Neural progenitor cell (in vitro differentiated cells): ENCODE data around the gene IFT81. TPM values are rescaled to one million over a fixed set of nuclear protein-coding genes. Genes with fewer than 3 reads are reported as not detected.

ENCODE experiments used
- DNase-seq: peaks from one replicate; pipeline ENCODE4 v3.0.0-alpha.2; 2016; ENCODE audit warnings: low spot score
- H2AFZ ChIP-seq: fragments of 200-600 bp; sonication (generic); replicated peaks from 2 replicates; pipeline ENCODE4 v1.6.1; 2016; ENCODE audit warnings: antibody characterized with exemption
- H3F3A ChIP-seq: fragments of 200-600 bp; sonication (generic); 2 replicates; pipeline ENCODE4 v1.6.1; 2016; ENCODE audit warnings: antibody characterized with exemption, low read depth
- H3K27ac ChIP-seq: fragments of 200-600 bp; sonication (generic); 2 replicates; pipeline ENCODE4 v1.5.1; 2016; ENCODE audit warnings: mild to moderate bottlenecking
- H3K27me3 ChIP-seq: fragments of 200-600 bp; sonication (generic); 2 replicates; pipeline ENCODE4 v1.6.1; 2016; ENCODE audit warnings: mild to moderate bottlenecking, moderate library complexity
- H3K36me3 ChIP-seq: fragments of 200-600 bp; sonication (generic); 2 replicates; pipeline ENCODE4 v1.5.1; 2016
- H3K4me1 ChIP-seq: fragments of 200-600 bp; sonication (generic); 2 replicates; pipeline ENCODE4 v1.6.1; 2016; ENCODE audit warnings: mixed run types
- H3K4me2 ChIP-seq: fragments of 200-600 bp; sonication (generic); 2 replicates; pipeline ENCODE4 v1.6.1; 2016
- H3K4me3 ChIP-seq: fragments of 200-600 bp; sonication (generic); 2 replicates; pipeline ENCODE4 v1.5.1; 2016
- H3K79me2 ChIP-seq: fragments of 200-600 bp; sonication (generic); 2 replicates; pipeline ENCODE4 v1.6.1; 2016; ENCODE audit warnings: low read depth
- H3K9ac ChIP-seq: fragments of 200-600 bp; sonication (generic); 2 replicates; pipeline ENCODE4 v1.6.1; 2016
- H3K9me3 ChIP-seq: fragments of 200-600 bp; sonication (generic); 2 replicates; pipeline ENCODE4 v1.5.1; 2016; ENCODE audit warnings: low read depth
- H4K20me1 ChIP-seq: fragments of 200-600 bp; sonication (generic); 2 replicates; pipeline ENCODE4 v1.6.1; 2016; ENCODE audit warnings: low read depth
- H3K27ac Mint-ChIP-seq: 3 replicates; pipeline ENCODE4 v1.8.0; 2021; ENCODE audit warnings: mixed read lengths
- H3K27me3 Mint-ChIP-seq: 2 replicates; pipeline ENCODE4 v1.8.0; 2022; ENCODE audit warnings: low read depth, mild to moderate bottlenecking, inconsistent platforms, moderate library complexity, mixed read lengths; ENCODE audit not compliant: insufficient read depth
- H3K36me3 Mint-ChIP-seq: 3 replicates; pipeline ENCODE4 v1.8.0; 2021; ENCODE audit warnings: mixed read lengths
- H3K4me1 Mint-ChIP-seq: 3 replicates; pipeline ENCODE4 v1.8.0; 2021; ENCODE audit warnings: mixed read lengths
- H3K4me3 Mint-ChIP-seq: 3 replicates; pipeline ENCODE4 v1.8.0; 2021; ENCODE audit warnings: mild to moderate bottlenecking, moderate library complexity, mixed read lengths
- H3K9me3 Mint-ChIP-seq: 3 replicates; pipeline ENCODE4 v1.8.0; 2020; ENCODE audit warnings: mixed read lengths
- CTCF ChIP-seq: fragments of 200-600 bp; sonication (generic); IDR thresholded peaks from 2 replicates; pipeline ENCODE4 v1.5.1; 2017; ENCODE audit warnings: antibody characterized with exemption, mild to moderate bottlenecking
- EZH2 ChIP-seq: fragments of 200-600 bp; sonication (generic); IDR thresholded peaks from 2 replicates; pipeline ENCODE4 v1.6.1; 2017; ENCODE audit warnings: antibody characterized with exemption, mild to moderate bottlenecking, moderate library complexity
- EZH2phosphoT487 ChIP-seq: fragments of 200-600 bp; sonication (generic); IDR thresholded peaks from 2 replicates; pipeline ENCODE4 v1.6.1; 2017; ENCODE audit warnings: antibody characterized with exemption
- total RNA-seq: library from RNA; depleted of rRNA; stranded (reverse); fragments of >200 nt; gene quantifications from 2 replicates; pipeline ENCODE4 v1.2.3, GENCODE V29; 2015; ENCODE audit warnings: low replicate concordance

IFT81 gene
- total RNA-seq, 1 donor from 2014 or later: 73.8 TPM

DNA sequence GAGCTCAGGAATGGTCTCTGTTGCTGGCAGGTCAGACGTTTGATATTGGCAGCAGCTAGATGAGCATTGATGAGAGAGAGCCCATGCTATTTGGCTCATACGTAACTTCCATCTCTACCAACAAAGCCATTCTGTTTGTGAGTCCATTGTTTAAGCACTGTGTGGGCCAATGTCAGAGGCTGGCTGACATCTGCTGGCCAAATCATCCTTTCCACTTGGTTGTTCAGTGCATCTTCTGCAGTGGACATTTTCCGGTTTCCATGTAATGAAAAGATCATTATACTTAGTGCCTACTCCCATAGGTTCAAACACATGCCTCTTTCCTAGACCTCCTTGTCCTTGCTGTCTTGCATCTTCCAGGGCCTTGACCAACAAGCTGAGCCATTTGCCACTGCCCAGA, 59.2 kb downstream of the IFT81 start:
- H3K4me1 ChIP-seq: no peaks in the 10 kb centered on the region
- no peak overlapping the region for H3K4me3 Mint-ChIP-seq
- no peak overlapping the region for H3K27ac ChIP-seq
- DNase-seq: no peak
- peaks cover 17% of the 10 kb centered on the region for H3K9me3 ChIP-seq
- H3K9ac ChIP-seq: no peak overlapping the region
- peaks cover 17% of the 10 kb centered on the region for H3K36me3 ChIP-seq
- H3K4me1 Mint-ChIP-seq: no peaks in the 10 kb centered on the region
- no peak overlapping the region for H3K4me2 ChIP-seq
- peaks cover 30% of the 10 kb centered on the region for H3K9me3 Mint-ChIP-seq
- no peak overlapping the region for H3K4me3 ChIP-seq
- H3K27ac Mint-ChIP-seq: no peak overlapping the region
- TF ChIP-seq CTCF (no peak), EZH2phosphoT487 (no peak), EZH2 (no peak)
- H3K27me3 Mint-ChIP-seq: peaks cover 2% of the 10 kb centered on the region
- no peaks in the 10 kb centered on the region for H3F3A ChIP-seq
- no peaks in the 10 kb centered on the region for H4K20me1 ChIP-seq
- H2AFZ ChIP-seq: no peak overlapping the region
- H3K36me3 Mint-ChIP-seq: peaks cover 62% of the 10 kb centered on the region
- no peaks in the 10 kb centered on the region for H3K27me3 ChIP-seq
- no peaks in the 10 kb centered on the region for H3K79me2 ChIP-seq

DNA sequence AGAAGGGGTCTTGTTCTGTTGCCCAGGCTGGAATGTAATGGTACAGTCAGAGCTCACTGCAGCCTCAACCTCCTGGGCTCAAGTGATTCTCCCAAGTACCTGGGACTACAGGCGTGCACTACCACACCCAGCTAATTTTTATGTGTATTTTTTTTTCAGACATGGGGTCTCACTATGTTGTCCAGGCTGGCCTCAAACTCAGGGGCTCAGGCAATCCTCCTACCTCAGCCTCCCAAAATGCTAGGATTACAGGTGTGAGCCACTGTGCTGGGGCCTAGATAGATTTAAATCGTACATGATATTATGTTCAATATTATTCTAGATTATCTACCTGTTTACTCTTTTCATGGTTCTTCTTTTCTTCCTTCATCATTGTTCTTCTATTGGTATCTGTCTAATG, 61.5 kb downstream of the IFT81 start:
- H3K9me3 ChIP-seq: peaks cover 17% of the 10 kb centered on the region
- no peaks in the 10 kb centered on the region for H3K4me1 Mint-ChIP-seq
- H3K9ac ChIP-seq: no peak overlapping the region
- H3K36me3 ChIP-seq: peaks cover 13% of the 10 kb centered on the region
- H3K27ac Mint-ChIP-seq: no peak overlapping the region
- no peak overlapping the region for H3K4me3 Mint-ChIP-seq
- H3K36me3 Mint-ChIP-seq: peaks cover 66% of the 10 kb centered on the region
- no peaks in the 10 kb centered on the region for H4K20me1 ChIP-seq
- no peak for TF ChIP-seq CTCF
- TF ChIP-seq EZH2phosphoT487: no peak
- TF ChIP-seq EZH2: no peak
- H3K9me3 Mint-ChIP-seq: peaks cover 31% of the 10 kb centered on the region
- H3K4me1 ChIP-seq: no peaks in the 10 kb centered on the region
- H3K27ac ChIP-seq: no peak overlapping the region
- no peak overlapping the region for H3K4me3 ChIP-seq
- H3K79me2 ChIP-seq: no peaks in the 10 kb centered on the region
- no peak overlapping the region for H2AFZ ChIP-seq
- H3K27me3 Mint-ChIP-seq: peaks cover 2% of the 10 kb centered on the region
- no peaks in the 10 kb centered on the region for H3K27me3 ChIP-seq
- DNase-seq: no peak
- H3K4me2 ChIP-seq: no peak overlapping the region
- H3F3A ChIP-seq: no peaks in the 10 kb centered on the region

DNA sequence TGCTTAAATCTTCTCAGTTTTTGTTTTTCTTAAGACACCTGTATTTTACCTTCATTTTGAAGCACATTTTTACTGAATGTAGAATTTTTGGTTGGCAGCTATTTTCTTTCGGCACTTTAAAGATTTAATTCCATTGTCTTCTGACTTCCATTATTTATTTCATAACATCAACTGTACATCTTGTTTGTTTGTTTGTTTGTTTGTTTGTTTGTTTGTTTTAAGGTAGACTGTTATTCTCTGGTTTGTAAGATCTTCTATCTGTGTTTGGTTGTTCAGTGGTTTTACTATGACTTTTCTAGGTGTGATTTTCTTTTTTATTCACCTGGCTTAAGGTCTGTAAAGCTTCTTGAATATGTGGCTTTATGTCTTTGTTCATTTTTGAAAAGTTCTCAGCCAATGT, 61.9 kb downstream of the IFT81 start:
- no peak for TF ChIP-seq CTCF
- TF ChIP-seq EZH2: no peak
- no peak for TF ChIP-seq EZH2phosphoT487
- no peaks in the 10 kb centered on the region for H3F3A ChIP-seq
- no peak overlapping the region for H3K27ac Mint-ChIP-seq
- no peak for DNase-seq
- no peaks in the 10 kb centered on the region for H3K4me1 Mint-ChIP-seq
- no peaks in the 10 kb centered on the region for H4K20me1 ChIP-seq
- no peak overlapping the region for H3K4me2 ChIP-seq
- H3K27me3 Mint-ChIP-seq: peaks cover 2% of the 10 kb centered on the region
- peaks cover 68% of the 10 kb centered on the region for H3K36me3 Mint-ChIP-seq
- no peak overlapping the region for H3K9ac ChIP-seq
- no peaks in the 10 kb centered on the region for H3K4me1 ChIP-seq
- H3K27me3 ChIP-seq: no peaks in the 10 kb centered on the region
- peaks cover 13% of the 10 kb centered on the region for H3K36me3 ChIP-seq
- H3K9me3 Mint-ChIP-seq: peaks cover 31% of the 10 kb centered on the region
- peaks cover 17% of the 10 kb centered on the region for H3K9me3 ChIP-seq
- H3K4me3 Mint-ChIP-seq: no peak overlapping the region
- no peak overlapping the region for H3K4me3 ChIP-seq
- no peak overlapping the region for H2AFZ ChIP-seq
- H3K79me2 ChIP-seq: no peaks in the 10 kb centered on the region
- H3K27ac ChIP-seq: no peak overlapping the region

DNA sequence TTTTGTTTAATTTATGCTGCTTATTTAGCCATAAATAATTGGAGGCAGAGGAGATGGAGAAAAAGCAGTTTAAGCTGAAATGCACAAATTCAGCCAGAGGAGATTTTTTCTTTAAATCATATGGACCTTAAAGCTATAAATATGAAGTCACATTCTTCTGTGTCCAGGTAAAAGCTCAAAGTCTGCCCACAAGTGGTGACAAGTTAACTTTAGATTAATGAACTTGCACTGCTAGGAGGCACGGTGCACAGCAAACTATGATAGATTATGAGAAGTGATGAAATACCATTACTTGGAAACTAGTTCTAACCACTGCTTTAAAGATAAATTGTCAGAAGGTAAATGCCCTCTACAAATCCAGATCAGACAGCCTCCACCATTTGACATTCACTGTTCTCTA, 69.0 kb downstream of the IFT81 start:
- Histone ChIP-seq H4K20me1 (no peaks in the 10 kb centered on the region), H3K9me3 (no peaks in the 10 kb centered on the region), H3K4me2 (no peak overlapping the region), H3K36me3 (peaks cover 19% of the 10 kb centered on the region), H3F3A (no peaks in the 10 kb centered on the region), H2AFZ (no peak overlapping the region), H3K9ac (no peak overlapping the region), H3K27me3 (no peaks in the 10 kb centered on the region), H3K4me1 (no peaks in the 10 kb centered on the region), H3K27ac (no peak overlapping the region), H3K4me3 (no peak overlapping the region), H3K79me2 (no peaks in the 10 kb centered on the region)
- H3K36me3 Mint-ChIP-seq: peaks cover 49% of the 10 kb centered on the region
- DNase-seq: no peak
- no peak overlapping the region for H3K4me3 Mint-ChIP-seq
- H3K9me3 Mint-ChIP-seq: peaks cover 5% of the 10 kb centered on the region
- no peaks in the 10 kb centered on the region for H3K4me1 Mint-ChIP-seq
- H3K27me3 Mint-ChIP-seq: no peaks in the 10 kb centered on the region
- TF ChIP-seq EZH2: no peak
- no peak for TF ChIP-seq CTCF
- TF ChIP-seq EZH2phosphoT487: no peak
- H3K27ac Mint-ChIP-seq: no peak overlapping the region
